PC-9 (cell line): ENCODE data around the gene KLK14. TPM values are rescaled to one million over a fixed set of nuclear protein-coding genes. Genes with fewer than 3 reads are reported as not detected.

Experiments used
- BruUV-seq: library from RNA; stranded (reverse); fragments of 400-500 nt; replicated peaks from 2 replicates; lab custom pipeline; 2021; lab: Mats Ljungman, UMichigan
- CTCF ChIA-PET: fragments of 300-600 bp; sonication (Branson Sonifier 250); formaldehyde crosslinking; loops from one replicate; lab custom pipeline; 2022; ENCODE audit warnings: antibody characterized with exemption; lab: Charles Lee
- POLR2A ChIA-PET: fragments of 300-600 bp; sonication (Branson Sonifier 250); formaldehyde crosslinking; loops from one replicate; lab custom pipeline; 2022; ENCODE audit warnings: antibody characterized with exemption; ENCODE audit not compliant: unreplicated experiment; lab: Charles Lee
- DNase-seq, 2 experiments: peaks; one replicate each; pipeline versions ENCODE4 v3.0.0 to v3.0.0-alpha.2; 2015 to 2022; ENCODE audit warnings: mixed read lengths in 1 of 2
- H2AFZ ChIP-seq: fragments of 200-600 bp; sonication (generic); 2 replicates; pipeline ENCODE4 v1.8.1; 2017; ENCODE audit warnings: antibody characterized with exemption
- H3F3A ChIP-seq: fragments of 200-600 bp; sonication (generic); 2 replicates; pipeline ENCODE4 v1.8.1; 2017; ENCODE audit warnings: antibody characterized with exemption, mild to moderate bottlenecking, low read depth; ENCODE audit not compliant: insufficient read depth
- H3K27ac ChIP-seq: fragments of 200-600 bp; sonication (generic); 2 replicates; pipeline ENCODE4 v1.6.1; 2016; ENCODE audit warnings: mixed run types
- H3K27me3 ChIP-seq: fragments of 200-600 bp; sonication (generic); 2 replicates; pipeline ENCODE4 v1.6.1; 2016; ENCODE audit warnings: low read depth, mixed run types; ENCODE audit not compliant: insufficient read depth
- H3K36me3 ChIP-seq: fragments of 200-600 bp; sonication (generic); 2 replicates; pipeline ENCODE4 v1.6.1; 2016; ENCODE audit warnings: low read depth, mixed run types
- H3K4me1 ChIP-seq: fragments of 200-600 bp; sonication (generic); replicated peaks from 2 replicates; pipeline ENCODE4 v1.6.1; 2016; ENCODE audit warnings: mixed run types; ENCODE audit not compliant: insufficient read depth
- H3K4me2 ChIP-seq: fragments of 200-600 bp; sonication (generic); 2 replicates; pipeline ENCODE4 v1.6.1; 2017; ENCODE audit warnings: mixed run types
- H3K4me3 ChIP-seq: fragments of 200-600 bp; sonication (generic); 2 replicates; pipeline ENCODE4 v1.6.1; 2016; ENCODE audit warnings: mixed run types
- H3K79me2 ChIP-seq: fragments of 200-600 bp; sonication (generic); 2 replicates; pipeline ENCODE4 v1.6.1; 2017; ENCODE audit warnings: low read depth, mixed run types
- H3K9me2 ChIP-seq: fragments of 200-600 bp; sonication (generic); 2 replicates; pipeline ENCODE4 v1.8.1; 2017; ENCODE audit warnings: mild to moderate bottlenecking; ENCODE audit not compliant: insufficient read depth
- H3K9me3 ChIP-seq: fragments of 200-600 bp; sonication (generic); 2 replicates; pipeline ENCODE4 v1.8.1; 2016; ENCODE audit warnings: low read depth; ENCODE audit not compliant: insufficient read depth
- H4K20me1 ChIP-seq: fragments of 200-600 bp; sonication (generic); 2 replicates; pipeline ENCODE4 v1.8.1; 2017; ENCODE audit not compliant: insufficient read depth
- EZH2 ChIP-seq: fragments of 200-600 bp; sonication (generic); IDR thresholded peaks from 2 replicates; pipeline ENCODE4 v1.8.0; 2017; ENCODE audit warnings: antibody characterized with exemption, low read depth
- intact Hi-C: fragments of 100-400 bp; cut with micrococcal nuclease; formaldehyde crosslinking; loops from one replicate; pipeline ENCODE4 v1.10.0; 2022; ENCODE audit not compliant: unreplicated experiment
- total RNA-seq: library from RNA; stranded (reverse); gene quantifications from 2 replicates; pipeline ENCODE4 v1.2.3, GENCODE V29; 2021
- TF ChIP-seq, protein P1 (sequence below): fragments of 200-600 bp; sonication (generic); conservative IDR thresholded peaks from 2 replicates; pipeline ENCODE4 v1.6.1; 2017; ENCODE audit warnings: mixed run types, antibody characterized with exemption, mild to moderate bottlenecking, moderate library complexity

Gene KLK14
- total RNA-seq, 1 experiment from 2014 or later, result 0.57 TPM

DNA sequence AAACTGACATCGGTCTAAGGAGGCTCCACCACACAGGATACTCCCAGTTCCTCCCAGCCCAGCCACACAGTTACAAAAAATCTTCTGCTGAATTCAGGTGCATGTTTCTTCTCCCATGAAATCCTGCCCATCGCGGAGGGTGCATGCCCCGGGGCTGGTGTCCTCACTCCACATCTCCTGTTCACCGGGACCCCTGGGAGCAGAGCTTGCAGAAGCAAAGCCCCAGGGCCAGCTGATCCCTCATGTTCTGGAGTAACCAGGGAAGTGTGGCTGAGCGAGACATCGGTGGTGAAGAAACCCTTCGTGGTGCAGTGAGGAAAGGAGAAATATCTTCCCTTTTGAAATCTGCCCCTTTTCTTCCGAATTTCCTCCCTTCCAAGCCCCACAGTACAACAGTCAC is 41.1 kb upstream of the KLK14 start:
- BruUV-seq, result no TSS peak
- Histone ChIP-seq H4K20me1 (no peaks in the 10 kb centered on the region), H3K4me1 (0 out of 2 replicates have a peak, but pooled peaks cover 3% of the 10 kb centered on the region), H3K9me3 (no peaks in the 10 kb centered on the region), H2AFZ (no peak overlapping the region), H3K4me3 (no peak overlapping the region), H3K27ac (no peak overlapping the region), H3K79me2 (no peaks in the 10 kb centered on the region), H3F3A (peaks cover 4% of the 10 kb centered on the region; the same call in 1 of the 2 replicates), H3K9me2 (no peaks in the 10 kb centered on the region), H3K4me2 (no peak overlapping the region), H3K36me3 (no peaks in the 10 kb centered on the region), H3K27me3 (peaks cover 98% of the 10 kb centered on the region)
- ChIA-PET POLR2A (no interaction called here), CTCF (no interaction called here)
- TF ChIP-seq, protein P1, sequence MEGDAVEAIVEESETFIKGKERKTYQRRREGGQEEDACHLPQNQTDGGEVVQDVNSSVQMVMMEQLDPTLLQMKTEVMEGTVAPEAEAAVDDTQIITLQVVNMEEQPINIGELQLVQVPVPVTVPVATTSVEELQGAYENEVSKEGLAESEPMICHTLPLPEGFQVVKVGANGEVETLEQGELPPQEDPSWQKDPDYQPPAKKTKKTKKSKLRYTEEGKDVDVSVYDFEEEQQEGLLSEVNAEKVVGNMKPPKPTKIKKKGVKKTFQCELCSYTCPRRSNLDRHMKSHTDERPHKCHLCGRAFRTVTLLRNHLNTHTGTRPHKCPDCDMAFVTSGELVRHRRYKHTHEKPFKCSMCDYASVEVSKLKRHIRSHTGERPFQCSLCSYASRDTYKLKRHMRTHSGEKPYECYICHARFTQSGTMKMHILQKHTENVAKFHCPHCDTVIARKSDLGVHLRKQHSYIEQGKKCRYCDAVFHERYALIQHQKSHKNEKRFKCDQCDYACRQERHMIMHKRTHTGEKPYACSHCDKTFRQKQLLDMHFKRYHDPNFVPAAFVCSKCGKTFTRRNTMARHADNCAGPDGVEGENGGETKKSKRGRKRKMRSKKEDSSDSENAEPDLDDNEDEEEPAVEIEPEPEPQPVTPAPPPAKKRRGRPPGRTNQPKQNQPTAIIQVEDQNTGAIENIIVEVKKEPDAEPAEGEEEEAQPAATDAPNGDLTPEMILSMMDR, result no peak
- no peak for TF ChIP-seq EZH2
- intact Hi-C loops, result no loop called here
- DNase-seq, result no peak

DNA sequence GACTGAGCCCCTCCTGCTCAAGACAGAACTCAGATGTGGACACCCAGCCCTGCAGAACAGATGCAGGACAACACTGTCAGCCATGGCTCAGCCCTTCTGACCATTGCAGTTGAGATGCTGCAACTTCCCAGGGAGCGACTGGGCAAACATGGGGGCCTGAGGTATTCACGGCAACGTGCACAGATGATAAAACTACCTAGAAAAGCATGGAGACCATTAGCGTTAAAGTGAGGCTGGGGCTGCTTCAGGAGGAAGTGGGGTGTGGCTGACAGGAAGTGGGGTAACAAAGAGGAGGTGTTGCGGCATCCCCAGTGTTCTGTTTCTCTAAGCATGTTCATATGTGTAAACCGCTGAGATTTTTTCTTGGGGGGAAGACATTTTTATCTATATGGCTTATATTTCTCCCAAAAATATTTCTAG is 40.7 kb upstream of the KLK14 start:
- TF ChIP-seq, protein P1, result no peak
- TF ChIP-seq EZH2, result no peak
- intact Hi-C loops, result no loop called here
- H3F3A ChIP-seq, result no peaks in the 10 kb centered on the region
- no peaks in the 10 kb centered on the region for H4K20me1 ChIP-seq
- ChIA-PET CTCF (no interaction called here), POLR2A (no interaction called here)
- peaks cover 97% of the 10 kb centered on the region for H3K27me3 ChIP-seq
- H3K4me1 ChIP-seq, result no peaks in the 10 kb centered on the region
- H3K4me3 ChIP-seq, result no peak overlapping the region
- no peaks in the 10 kb centered on the region for H3K36me3 ChIP-seq
- no peaks in the 10 kb centered on the region for H3K9me2 ChIP-seq
- H3K9me3 ChIP-seq, result no peaks in the 10 kb centered on the region
- H3K27ac ChIP-seq, result no peak overlapping the region
- H3K79me2 ChIP-seq, result no peaks in the 10 kb centered on the region
- H2AFZ ChIP-seq, result no peak overlapping the region
- BruUV-seq, result no TSS peak
- no peak for DNase-seq
- no peak overlapping the region for H3K4me2 ChIP-seq

DNA sequence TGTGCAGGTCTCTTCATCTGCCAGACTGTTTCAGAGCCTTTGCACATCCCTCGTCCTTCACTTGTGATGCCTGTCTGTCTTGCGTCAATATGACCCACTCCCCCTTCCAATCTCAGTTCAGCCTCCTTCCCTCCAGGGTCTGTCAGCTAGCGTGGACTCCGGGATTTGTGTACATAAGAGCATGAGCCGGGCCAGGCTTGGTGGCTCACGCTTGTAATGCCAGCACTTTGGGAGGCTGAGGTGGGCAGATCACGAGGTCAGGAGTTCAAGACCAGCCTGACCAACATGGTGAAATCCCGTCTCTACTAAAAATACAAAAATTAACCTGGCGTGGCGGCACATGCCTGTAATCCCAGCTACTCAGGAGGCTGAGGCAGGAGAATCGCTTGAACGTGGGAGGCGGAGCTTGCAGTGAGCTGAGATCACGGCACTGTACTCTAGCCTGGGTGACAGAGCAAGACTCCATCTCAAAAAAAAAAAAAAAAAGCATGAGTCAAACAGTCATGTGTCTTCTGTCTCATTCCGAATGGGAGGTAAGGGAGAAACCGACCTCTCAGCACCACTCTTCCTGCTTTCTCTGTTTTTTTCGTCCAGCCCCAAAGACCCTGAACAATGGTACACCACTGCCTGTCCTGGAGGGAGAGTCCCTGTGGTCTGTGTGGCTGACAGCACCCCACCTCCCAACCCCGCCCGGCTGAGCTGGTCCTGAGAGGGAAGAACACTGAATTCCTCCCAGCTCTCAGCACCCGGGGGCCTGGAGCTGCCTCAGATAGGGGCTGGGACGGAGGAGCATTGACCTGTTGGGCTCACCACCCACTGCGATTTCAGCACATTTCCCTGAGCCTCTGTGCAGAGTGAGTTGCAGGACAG is 39.7 kb upstream of the KLK14 start:
- no TSS peak for BruUV-seq
- ChIA-PET POLR2A (no interaction called here), CTCF (interaction anchor here (0.6 kb wide), 1 partner anchor 1312 kb away, joined by 12 read pairs; no protein-coding TSS in a partner anchor)
- Histone ChIP-seq H3K4me2 (no peak overlapping the region), H3K27ac (no peak overlapping the region), H3K79me2 (no peaks in the 10 kb centered on the region), H3K36me3 (no peaks in the 10 kb centered on the region), H3K4me3 (no peak overlapping the region), H3F3A (no peaks in the 10 kb centered on the region), H4K20me1 (no peaks in the 10 kb centered on the region), H3K27me3 (peaks cover 97% of the 10 kb centered on the region), H3K4me1 (no peaks in the 10 kb centered on the region), H2AFZ (0 out of 2 replicates have a peak overlapping the region, but pooled peaks have one; percentile 26), H3K9me2 (no peaks in the 10 kb centered on the region), H3K9me3 (no peaks in the 10 kb centered on the region)
- intact Hi-C loops, result no loop called here
- no peak for TF ChIP-seq EZH2
- TF ChIP-seq, protein P1, result no peak
- no peak for DNase-seq
